Liver (tissue), 9 donors: ENCODE results near the gene CRYGB. TPM values are rescaled to one million over a fixed set of nuclear protein-coding genes. Genes with fewer than 3 reads are reported as not detected.

Experiments
- DNase-seq: peaks from one replicate; pipeline ENCODE4 v3.0.0-alpha.2; 2017; ENCODE audit warnings: low spot score
- H3K27ac ChIP-seq, 2 donors: one replicate each; pipeline ENCODE4 v1.7.0; 2013; ENCODE audit warnings: inconsistent platforms in 2 of 2, low read length in 2 of 2, control low read depth in 1 of 2, low read depth in 1 of 2, mild to moderate bottlenecking in 1 of 2
- H3K27me3 ChIP-seq, 4 donors: one replicate each; pipeline versions ENCODE4 v1.6.1 to v1.7.0; 2013; ENCODE audit warnings: low read length in 3 of 4, inconsistent platforms in 1 of 4, mild to moderate bottlenecking in 1 of 4, moderate library complexity in 1 of 4; ENCODE audit not compliant: control insufficient read depth in 4 of 4, insufficient read depth in 4 of 4
- H3K36me3 ChIP-seq, 4 donors: one replicate each; pipeline versions ENCODE4 v1.6.1 to v1.7.0; 2013; ENCODE audit warnings: low read length in 3 of 4, mild to moderate bottlenecking in 3 of 4, low read depth in 1 of 4, moderate library complexity in 1 of 4; ENCODE audit not compliant: control insufficient read depth in 4 of 4, insufficient read depth in 3 of 4
- H3K4me1 ChIP-seq, 4 donors: one replicate each; pipeline versions ENCODE4 v1.6.1 to v1.7.0; 2013; ENCODE audit warnings: low read length in 3 of 4, mild to moderate bottlenecking in 3 of 4, moderate library complexity in 1 of 4; ENCODE audit not compliant: control insufficient read depth in 4 of 4, insufficient read depth in 4 of 4
- H3K4me3 ChIP-seq, 3 donors: one replicate each; pipeline versions ENCODE4 v1.6.1 to v1.7.0; 2013; ENCODE audit warnings: low read length in 3 of 3, control low read depth in 1 of 3, low read depth in 1 of 3, mild to moderate bottlenecking in 1 of 3
- H3K9ac ChIP-seq, 2 donors: one replicate each; pipeline ENCODE4 v1.7.0; 2013; ENCODE audit warnings: low read length in 2 of 2, mild to moderate bottlenecking in 2 of 2, moderate library complexity in 2 of 2, control low read depth in 1 of 2, low read depth in 1 of 2
- H3K9me3 ChIP-seq, 4 donors: one replicate each; pipeline versions ENCODE4 v1.6.1 to v1.7.0; 2013; ENCODE audit warnings: low read length in 3 of 4; ENCODE audit not compliant: control insufficient read depth in 4 of 4
- ATF3 ChIP-seq: IDR thresholded peaks from 2 replicates; pipeline ENCODE4 v1.6.1; 2016; ENCODE audit warnings: antibody characterized with exemption
- CTCF ChIP-seq: fragments of 150-350 bp; IDR thresholded peaks from 2 replicates; pipeline ENCODE4 v1.5.1; 2017; ENCODE audit warnings: improper control_type of control experiment, low read depth, low read length; ENCODE audit not compliant: missing input control
- EGR1 ChIP-seq, 2 donors: IDR thresholded peaks; 2 replicates each; pipeline ENCODE4 v1.6.1; 2016 to 2018; ENCODE audit warnings: antibody characterized with exemption in 2 of 2, low read depth in 2 of 2
- FOXA1 ChIP-seq: IDR thresholded peaks from 2 replicates; pipeline ENCODE4 v1.6.1; 2016; ENCODE audit warnings: antibody characterized with exemption
- FOXA2 ChIP-seq: IDR thresholded peaks from 2 replicates; pipeline ENCODE4 v1.6.1; 2016; ENCODE audit warnings: antibody characterized with exemption
- GABPA ChIP-seq, 2 donors: IDR thresholded peaks in 1 of 2; conservative IDR thresholded peaks in 1 of 2; 2 replicates each; pipeline ENCODE4 v1.6.1; 2016; ENCODE audit warnings: antibody characterized with exemption in 2 of 2, mild to moderate bottlenecking in 1 of 2, moderate library complexity in 1 of 2
- HNF4A ChIP-seq, 2 donors: conservative IDR thresholded peaks; 2 replicates each; pipeline ENCODE4 v1.6.1; 2016; ENCODE audit warnings: antibody characterized with exemption in 2 of 2, mild to moderate bottlenecking in 2 of 2
- HNF4G ChIP-seq: IDR thresholded peaks from 2 replicates; pipeline ENCODE4 v1.6.1; 2016; ENCODE audit warnings: antibody characterized with exemption
- JUND ChIP-seq, 2 donors: IDR thresholded peaks; 2 replicates each; pipeline ENCODE4 v1.6.1; 2016; ENCODE audit warnings: antibody characterized with exemption in 2 of 2
- NR2F2 ChIP-seq: IDR thresholded peaks from 2 replicates; pipeline ENCODE4 v1.6.1; 2016; ENCODE audit warnings: antibody characterized with exemption
- RAD21 ChIP-seq, 2 donors: IDR thresholded peaks; 2 replicates each; pipeline ENCODE4 v1.6.1; 2016; ENCODE audit warnings: antibody characterized with exemption in 2 of 2, mild to moderate bottlenecking in 2 of 2
- REST ChIP-seq: IDR thresholded peaks from 2 replicates; pipeline ENCODE4 v1.6.1; 2016; ENCODE audit warnings: antibody characterized with exemption, mild to moderate bottlenecking
- RXRA ChIP-seq, 2 donors: IDR thresholded peaks; 2 replicates each; pipeline ENCODE4 v1.6.1; 2017 to 2018; ENCODE audit warnings: antibody characterized with exemption in 2 of 2, mild to moderate bottlenecking in 1 of 2
- SP1 ChIP-seq: IDR thresholded peaks from 2 replicates; pipeline ENCODE4 v1.6.1; 2018; ENCODE audit warnings: antibody characterized with exemption, mild to moderate bottlenecking
- TAF1 ChIP-seq: conservative IDR thresholded peaks from 2 replicates; pipeline ENCODE4 v1.6.1; 2016; ENCODE audit warnings: antibody characterized with exemption, mild to moderate bottlenecking
- YY1 ChIP-seq: IDR thresholded peaks from 2 replicates; pipeline ENCODE4 v1.6.1; 2016; ENCODE audit warnings: antibody characterized with exemption, mild to moderate bottlenecking
- ZBTB33 ChIP-seq: IDR thresholded peaks from 2 replicates; pipeline ENCODE4 v1.6.1; 2016; ENCODE audit warnings: antibody characterized with exemption
- WGBS: extraction: QIAGEN DNeasy Blood & Tissue Kit; methylation state at CpG from one replicate; pipeline ENCODE4 v1.1.7; 2013; 5-methylcytosine and 5-hydroxymethylcytosine counted together
- polyA plus RNA-seq, 2 donors: library from polyadenylated mRNA; stranded (reverse) in 1 of 2; unstranded in 1 of 2; fragments of 200-250 nt in 1 of 2; fragments of >200 nt in 1 of 2; fragmentation: Nextera tagmentation in 1 of 2; extraction: Ambion mirVana in 1 of 2; gene quantifications; one replicate each; pipeline versions ENCODE4 v1.2.1 to v1.2.3, GENCODE V29; 2013 to 2015
- total RNA-seq, 2 donors: library from RNA; depleted of rRNA; stranded (reverse); fragments of >200 nt; gene quantifications; one replicate each; pipeline ENCODE4 v1.2.3, GENCODE V29; 2014
- TF ChIP-seq, protein P1 (sequence below): IDR thresholded peaks from 2 replicates; pipeline ENCODE4 v1.6.1; 2016; ENCODE audit warnings: antibody characterized with exemption
- donor health status: healthy.
- donor health status: healthy.
- donor health status: healthy.
- donor health status: healthy.
- donor health status: healthy.

CRYGB gene
- total and polyA plus RNA-seq, 4 donors, result not detected

DNA sequence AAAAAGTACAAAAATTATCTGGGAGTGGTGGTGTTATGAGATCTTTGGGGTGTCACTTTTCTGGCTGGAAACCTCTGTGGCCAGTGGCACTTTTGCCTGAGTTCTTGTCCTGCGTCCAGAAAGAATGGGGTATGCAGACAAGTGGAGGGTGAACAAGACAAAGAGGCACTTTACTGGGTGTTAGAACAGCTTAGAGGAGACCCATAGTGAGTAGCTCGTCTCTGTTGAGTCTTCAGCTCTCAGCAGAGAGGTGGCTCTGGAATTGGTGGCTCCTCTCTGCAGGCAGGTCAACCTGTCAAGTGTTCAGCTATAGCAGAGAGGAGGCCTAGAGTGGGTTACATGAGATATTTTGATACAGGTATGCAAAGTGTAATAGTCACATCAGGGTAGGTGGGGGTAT, 47.7 kb downstream of the CRYGB start:
- H3K4me3 ChIP-seq, result no peak overlapping the region

More for the DNA sequence above, 47.7 kb downstream of the CRYGB start:
- no peaks in the 10 kb centered on the region for H3K9me3 ChIP-seq
- TF ChIP-seq JUND (IDR thresholded peaks at IDR 0.05) (no peak), NR2F2 (no peak), SP1 (no peak), CTCF (no peak), YY1 (no peak), HNF4A (conservative IDR thresholded peaks at IDR 0.05) (no peak), RAD21 (IDR thresholded peaks at IDR 0.05) (no peak), TAF1 (no peak), EGR1 (IDR thresholded peaks at IDR 0.05; ENCODE audit: low read depth in 2 of 2) (no peak), RXRA (IDR thresholded peaks at IDR 0.05) (no peak), ATF3 (no peak), ZBTB33 (no peak), REST (no peak), GABPA (IDR thresholded peaks at IDR 0.05 in 1 of 2, conservative IDR thresholded peaks at IDR 0.05 in 1 of 2) (no peak), HNF4G (no peak), FOXA2 (no peak), FOXA1 (no peak)
- TF ChIP-seq, protein P1, sequence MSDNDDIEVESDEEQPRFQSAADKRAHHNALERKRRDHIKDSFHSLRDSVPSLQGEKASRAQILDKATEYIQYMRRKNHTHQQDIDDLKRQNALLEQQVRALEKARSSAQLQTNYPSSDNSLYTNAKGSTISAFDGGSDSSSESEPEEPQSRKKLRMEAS, result no peak
- WGBS, result 89% methylated on average over 2 of the region's 2 CpGs
- H3K27ac ChIP-seq, result no peak overlapping the region
- no peak overlapping the region for H3K9ac ChIP-seq
- no peaks in the 10 kb centered on the region for H3K27me3 ChIP-seq
- no peak for DNase-seq
- no peaks in the 10 kb centered on the region for H3K4me1 ChIP-seq
- no peaks in the 10 kb centered on the region for H3K36me3 ChIP-seq
